Duodenal mucosa (tissue), 2 donors: ENCODE data around the gene HSPA12A.

Experiments
- H3K27ac ChIP-seq: one replicate; pipeline ENCODE4 v1.7.0; 2013; ENCODE audit warnings: low read depth, low read length
- H3K27me3 ChIP-seq, 2 donors: one replicate each; pipeline ENCODE4 v1.7.0; 2013; ENCODE audit warnings: low read length in 2 of 2, control low read depth in 1 of 2; ENCODE audit not compliant: insufficient read depth in 2 of 2, control insufficient read depth in 1 of 2
- H3K36me3 ChIP-seq, 2 donors: one replicate each; pipeline ENCODE4 v1.7.0; 2013; ENCODE audit warnings: low read length in 2 of 2, control low read depth in 1 of 2; ENCODE audit not compliant: insufficient read depth in 2 of 2, control insufficient read depth in 1 of 2
- H3K4me1 ChIP-seq, 2 donors: one replicate each; pipeline ENCODE4 v1.7.0; 2013; ENCODE audit warnings: low read length in 2 of 2, control low read depth in 1 of 2; ENCODE audit not compliant: insufficient read depth in 2 of 2, control insufficient read depth in 1 of 2
- H3K4me3 ChIP-seq, 2 donors: one replicate each; pipeline ENCODE4 v1.7.0; 2013; ENCODE audit warnings: low read length in 2 of 2, low read depth in 1 of 2
- H3K9ac ChIP-seq, 2 donors: one replicate each; pipeline ENCODE4 v1.7.0; 2013; ENCODE audit warnings: low read length in 2 of 2, low read depth in 1 of 2
- H3K9me3 ChIP-seq, 2 donors: one replicate each; pipeline ENCODE4 v1.7.0; 2013; ENCODE audit warnings: low read length in 2 of 2, control low read depth in 1 of 2; ENCODE audit not compliant: control insufficient read depth in 1 of 2

The HSPA12A gene

DNA sequence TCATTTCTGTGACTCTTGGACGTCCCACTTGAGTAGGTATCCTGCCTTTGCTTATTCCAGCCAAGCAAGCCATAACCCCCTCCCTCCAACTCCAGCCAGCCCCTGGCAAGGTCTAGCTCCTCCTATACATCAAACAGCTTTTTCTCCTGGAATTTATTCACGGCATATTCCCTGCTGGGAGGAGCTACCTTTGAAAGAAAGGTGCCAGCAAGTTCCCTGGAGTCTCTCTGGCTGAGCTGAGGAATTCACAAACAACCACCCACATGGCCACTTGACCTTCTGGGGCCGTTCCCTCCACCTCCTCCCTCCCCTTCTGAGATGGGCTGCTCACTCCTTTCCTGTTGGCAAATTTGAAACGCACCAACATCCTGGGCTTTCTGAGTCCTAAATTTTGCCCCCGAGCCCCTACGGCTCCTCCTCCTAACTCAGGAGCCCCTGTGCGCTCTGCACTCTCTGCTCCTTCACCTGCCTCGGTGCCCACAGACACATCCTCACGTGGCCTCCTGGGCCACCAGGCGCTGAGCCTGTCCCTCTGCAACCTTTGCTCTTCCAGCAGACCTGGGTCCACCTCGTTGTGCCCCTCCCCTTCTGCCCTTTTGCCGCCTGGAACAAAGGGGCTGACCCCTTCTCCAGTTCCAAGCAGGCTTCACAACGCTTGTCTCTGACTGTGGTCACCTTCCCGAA is 48.0 kb downstream of the HSPA12A start:
- Histone ChIP-seq H3K27me3 (no peaks in the 10 kb centered on the region), H3K36me3 (no peaks in the 10 kb centered on the region), H3K4me1 (peaks cover 0 to 4% of the 10 kb centered on the region in 2 donors), H3K9me3 (no peaks in the 10 kb centered on the region), H3K9ac (no peak overlapping the region), H3K27ac (no peak overlapping the region), H3K4me3 (no peak overlapping the region)

DNA sequence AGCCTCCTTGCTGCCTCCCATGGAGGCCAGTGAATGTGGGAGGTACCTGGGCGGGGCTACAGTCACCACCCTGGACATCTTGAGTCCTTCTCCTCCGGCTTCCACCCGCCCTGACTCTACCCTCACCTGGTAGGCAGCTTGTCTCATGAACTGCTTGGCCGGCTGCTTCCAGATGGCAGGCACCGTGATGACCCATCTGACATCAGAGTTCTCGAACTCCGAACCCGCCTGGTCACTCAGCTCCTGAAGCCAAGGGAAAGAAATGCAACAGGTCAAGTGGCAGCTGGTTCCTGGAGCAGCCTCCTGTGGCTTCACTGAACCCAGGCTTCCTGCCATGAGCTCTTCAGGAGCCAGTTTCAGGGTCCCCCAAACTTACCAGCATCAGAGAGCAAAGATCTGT is 50.1 kb downstream of the HSPA12A start:
- Histone ChIP-seq H3K27me3 (no peaks in the 10 kb centered on the region), H3K4me3 (no peak overlapping the region), H3K9me3 (no peaks in the 10 kb centered on the region), H3K36me3 (no peaks in the 10 kb centered on the region), H3K9ac (no peak overlapping the region), H3K4me1 (peaks cover 3 to 4% of the 10 kb centered on the region in 2 donors), H3K27ac (no peak overlapping the region)

DNA sequence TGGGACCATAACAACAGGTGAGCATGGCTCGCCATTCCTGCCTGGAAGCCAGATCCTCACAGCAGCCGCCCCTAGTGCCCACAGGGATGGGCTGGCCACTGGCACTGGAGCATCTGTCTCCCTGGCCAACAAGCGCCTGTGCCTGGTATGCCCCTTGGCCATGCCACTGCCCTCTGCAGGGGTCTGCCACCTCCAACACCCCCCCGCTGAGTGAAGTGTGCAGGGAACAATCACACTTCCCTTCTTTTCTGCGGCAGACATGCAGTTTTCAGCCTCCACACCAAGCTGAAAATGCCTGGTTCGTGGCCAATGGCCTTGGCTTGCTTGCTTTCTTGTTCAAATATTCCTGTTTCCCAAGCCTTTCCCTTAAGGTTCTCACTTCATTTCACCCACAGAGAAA is 50.7 kb downstream of the HSPA12A start:
- Histone ChIP-seq H3K27ac (no peak overlapping the region), H3K27me3 (no peaks in the 10 kb centered on the region), H3K9ac (no peak overlapping the region), H3K36me3 (no peaks in the 10 kb centered on the region), H3K4me1 (peaks cover 3 to 4% of the 10 kb centered on the region in 2 donors), H3K9me3 (no peaks in the 10 kb centered on the region), H3K4me3 (no peak overlapping the region)

DNA sequence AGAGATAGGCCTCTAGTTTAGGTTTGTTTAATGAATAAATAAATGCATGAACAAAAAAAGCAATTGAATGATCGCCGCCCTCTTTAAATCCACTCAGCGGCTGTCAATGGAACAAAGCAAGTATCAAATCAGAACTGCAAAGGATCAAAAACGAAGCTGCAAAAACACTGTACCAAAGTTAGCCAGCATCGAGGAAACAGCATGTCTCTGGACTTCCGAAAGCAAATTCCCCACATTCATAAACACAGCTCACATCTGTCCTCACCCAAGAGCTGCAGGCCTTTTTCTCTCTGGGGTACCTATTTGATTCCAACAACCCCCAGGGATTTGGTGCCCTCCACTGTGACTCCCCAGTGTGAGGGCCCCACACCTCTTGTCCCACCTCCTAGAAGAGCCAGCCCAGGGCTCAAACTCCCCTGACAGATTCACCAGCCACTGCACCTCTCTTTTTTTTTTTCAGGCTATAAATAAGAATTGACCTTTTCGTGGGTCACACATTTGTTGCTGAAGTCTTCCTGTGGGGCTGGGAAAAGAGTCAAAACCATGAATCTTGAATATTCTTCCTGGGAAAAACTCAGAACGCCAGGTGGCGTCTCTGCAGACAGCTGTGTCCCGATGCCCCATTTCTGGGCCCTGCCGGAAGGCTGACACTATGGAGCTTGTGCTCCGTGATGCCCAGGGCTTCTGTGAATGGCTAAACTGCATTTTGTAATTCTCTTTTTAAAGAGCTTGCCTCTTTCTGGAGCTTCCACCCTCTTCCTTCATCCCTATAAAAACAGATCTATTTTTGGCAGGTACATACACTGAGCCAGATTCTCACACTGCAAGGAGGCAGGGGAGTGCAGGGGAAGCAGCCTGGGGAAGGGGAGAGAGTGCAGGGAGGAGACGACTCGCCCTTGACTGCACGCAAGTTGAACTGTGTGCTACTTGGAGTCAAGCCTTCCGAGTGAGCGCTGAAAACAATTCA is 51.7 kb downstream of the HSPA12A start:
- no peak overlapping the region for H3K9ac ChIP-seq

DNA sequence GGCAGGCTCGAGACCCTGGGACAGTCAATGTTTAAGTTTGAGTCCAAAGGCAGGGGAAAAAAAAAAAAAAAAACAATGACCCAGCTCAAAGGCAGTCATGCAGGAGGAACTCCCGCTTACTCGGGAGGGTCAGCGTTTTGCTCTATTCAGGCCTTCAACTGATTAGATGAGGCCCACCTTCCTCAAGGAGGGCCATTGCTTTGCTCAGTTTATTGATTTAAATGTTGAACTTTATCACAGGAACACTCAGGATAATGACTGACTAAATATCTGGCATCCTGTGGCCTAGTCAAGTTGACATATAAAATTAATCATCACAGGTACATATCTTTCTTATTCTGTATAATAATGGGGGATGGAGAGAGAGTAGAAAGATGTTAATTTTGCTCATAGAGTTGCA is 52.6 kb downstream of the HSPA12A start:
- no peak overlapping the region for H3K27ac ChIP-seq
- no peaks in the 10 kb centered on the region for H3K27me3 ChIP-seq
- H3K9ac ChIP-seq: no peak overlapping the region
- no peaks in the 10 kb centered on the region for H3K9me3 ChIP-seq
- peaks cover 3 to 4% of the 10 kb centered on the region in 2 donors for H3K4me1 ChIP-seq
- H3K36me3 ChIP-seq: no peaks in the 10 kb centered on the region
- H3K4me3 ChIP-seq: no peak overlapping the region

More for the DNA sequence above, 51.7 kb downstream of the HSPA12A start:
- Histone ChIP-seq H3K4me3 (no peak overlapping the region), H3K36me3 (no peaks in the 10 kb centered on the region), H3K9me3 (no peaks in the 10 kb centered on the region), H3K27ac (no peak overlapping the region), H3K27me3 (no peaks in the 10 kb centered on the region), H3K4me1 (peaks cover 3 to 4% of the 10 kb centered on the region in 2 donors)

DNA sequence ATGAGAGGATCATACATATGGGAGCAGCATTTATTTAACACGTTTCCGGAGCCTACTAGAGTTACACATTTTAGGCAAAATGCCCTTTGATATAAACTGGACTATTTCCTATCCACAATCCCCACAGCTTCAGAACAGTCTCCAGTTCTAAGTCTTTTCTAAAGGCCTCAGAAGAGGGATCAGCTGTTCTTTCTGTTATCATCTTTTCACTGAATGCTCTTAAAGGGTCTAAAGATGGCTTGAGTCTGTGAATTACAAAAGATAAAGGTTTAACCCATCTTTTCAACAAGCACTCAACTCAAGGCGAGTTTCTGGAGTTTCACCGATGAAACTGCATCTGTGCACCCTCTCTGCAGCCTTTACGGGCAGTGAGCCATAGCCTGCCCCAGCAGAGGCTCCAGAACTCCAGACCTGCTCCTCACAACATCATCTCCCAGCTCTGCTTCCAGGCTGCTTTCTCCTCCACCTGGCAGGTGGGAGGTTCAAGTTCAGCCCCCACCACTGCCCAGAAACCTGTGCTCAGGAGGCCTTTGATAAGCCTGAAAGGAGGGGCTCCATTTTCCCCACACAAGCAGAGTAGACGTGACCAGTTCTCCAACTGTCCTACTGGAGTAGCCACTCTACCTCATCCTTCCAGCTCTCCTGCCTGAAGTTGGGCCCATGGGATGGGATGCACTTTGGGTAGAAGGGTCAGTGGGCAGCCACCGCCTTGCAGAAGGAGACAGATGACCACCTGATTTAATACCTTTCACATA is 53.4 kb downstream of the HSPA12A start:
- H3K27ac ChIP-seq: no peak overlapping the region
- H3K27me3 ChIP-seq: no peaks in the 10 kb centered on the region
- H3K4me1 ChIP-seq: peaks cover 3 to 4% of the 10 kb centered on the region in 2 donors
- H3K36me3 ChIP-seq: no peaks in the 10 kb centered on the region
- no peak overlapping the region for H3K9ac ChIP-seq
- no peaks in the 10 kb centered on the region for H3K9me3 ChIP-seq
- no peak overlapping the region for H3K4me3 ChIP-seq

DNA sequence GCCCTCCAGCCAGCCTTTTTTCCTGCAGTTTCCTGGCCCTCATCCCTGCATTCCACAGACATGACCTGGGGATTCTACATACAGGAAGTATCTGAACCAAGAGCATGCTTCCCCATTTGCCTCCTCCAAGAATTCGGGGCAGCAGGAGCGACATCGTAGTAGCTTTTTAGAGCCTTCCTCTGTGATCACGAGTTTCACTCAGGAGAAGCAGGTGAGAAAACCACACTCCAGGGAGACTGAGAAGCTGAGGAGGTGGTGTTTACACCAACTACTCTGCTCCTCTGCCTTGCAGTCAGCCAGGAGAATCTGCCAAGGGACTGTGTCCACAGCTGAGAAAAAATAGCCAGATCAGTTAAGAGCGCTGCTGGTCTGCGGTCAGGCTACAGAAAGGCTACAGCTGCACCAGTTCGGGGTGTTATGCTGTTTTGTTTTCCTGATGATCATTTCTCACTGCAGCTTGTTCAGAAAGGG is 54.1 kb downstream of the HSPA12A start:
- Histone ChIP-seq H3K4me3 (no peak overlapping the region), H3K27ac (no peak overlapping the region), H3K36me3 (no peaks in the 10 kb centered on the region), H3K27me3 (no peaks in the 10 kb centered on the region), H3K9me3 (no peaks in the 10 kb centered on the region), H3K4me1 (peaks cover 4 to 6% of the 10 kb centered on the region in 2 donors), H3K9ac (no peak overlapping the region)

DNA sequence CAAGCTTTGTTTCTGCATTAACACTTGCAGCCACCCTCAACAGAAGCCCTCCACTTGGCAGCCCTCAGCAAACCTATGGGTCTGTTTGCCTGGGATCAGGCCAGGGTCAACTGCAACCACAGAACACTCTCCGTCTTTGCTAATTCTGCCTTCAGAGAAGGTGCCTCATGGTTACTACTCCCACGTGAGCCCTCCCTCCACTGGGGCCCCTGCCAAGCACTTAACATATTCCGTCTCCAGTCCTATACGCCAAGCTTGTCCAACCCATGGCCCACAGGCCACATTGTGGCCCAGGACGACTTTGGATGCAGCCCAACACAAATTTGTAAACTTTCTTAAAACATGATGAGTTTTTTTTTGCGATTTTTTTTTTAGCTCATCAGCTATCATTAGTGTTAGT is 54.7 kb downstream of the HSPA12A start:
- Histone ChIP-seq H3K9me3 (no peaks in the 10 kb centered on the region), H3K36me3 (no peaks in the 10 kb centered on the region), H3K27me3 (no peaks in the 10 kb centered on the region), H3K27ac (no peak overlapping the region), H3K4me1 (peaks cover 4 to 10% of the 10 kb centered on the region in 2 donors), H3K4me3 (no peak overlapping the region), H3K9ac (no peak overlapping the region)

DNA sequence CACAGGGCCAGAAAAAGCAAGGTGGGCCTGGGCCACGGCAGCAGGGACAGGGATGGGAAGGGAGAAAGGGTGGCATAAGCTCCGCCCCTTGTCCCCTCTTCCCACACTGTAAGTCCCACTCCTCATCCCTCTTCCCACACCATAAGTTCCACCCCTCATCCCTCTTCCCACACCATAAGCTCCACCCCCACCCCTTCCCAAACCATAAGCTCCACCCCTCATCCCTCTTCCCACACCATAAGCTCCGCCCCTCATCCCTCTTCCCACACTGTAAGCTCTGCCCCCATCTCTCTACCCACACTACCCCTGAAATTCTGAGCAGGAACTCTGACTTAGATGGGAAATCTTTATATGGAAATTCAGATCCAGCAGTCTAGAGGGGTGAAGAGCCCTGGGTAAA is 55.7 kb downstream of the HSPA12A start:
- Histone ChIP-seq H3K27ac (no peak overlapping the region), H3K4me3 (no peak overlapping the region), H3K4me1 (peaks cover 4 to 10% of the 10 kb centered on the region in 2 donors)

More for the DNA sequence above, 55.7 kb downstream of the HSPA12A start:
- no peaks in the 10 kb centered on the region for H3K9me3 ChIP-seq
- no peaks in the 10 kb centered on the region for H3K36me3 ChIP-seq
- no peaks in the 10 kb centered on the region for H3K27me3 ChIP-seq
- no peak overlapping the region for H3K9ac ChIP-seq
